NCI-H2081 (cell line): ENCODE results near the gene FBXO31.
"Not testable (repeated sequence)": the region's sequence is repeated elsewhere in the genome, so short reads cannot be mapped to it uniquely, and the experiment has no call there.

Source experiments
- DNase-seq, 2 experiments: peaks; one replicate each; lab custom pipeline; 2025; lab: John Stamatoyannopoulos, UW

Gene FBXO31

DNA sequence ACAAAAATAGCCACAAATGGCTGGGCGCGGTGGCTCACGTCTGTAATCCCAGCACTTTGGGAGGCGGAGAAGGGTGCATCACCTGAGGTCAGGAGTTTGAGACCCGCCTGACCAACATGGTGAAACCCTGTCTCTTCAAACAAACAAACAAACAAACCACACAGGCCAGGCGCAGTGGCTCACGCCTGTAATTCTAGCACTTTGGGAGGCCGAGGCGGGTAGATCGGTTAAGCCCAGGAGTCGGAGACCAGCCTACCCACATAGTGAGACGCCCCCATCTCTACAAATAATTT lies 1.2 kb upstream of the FBXO31 start:
- DNase-seq = not testable (repeated sequence)

DNA sequence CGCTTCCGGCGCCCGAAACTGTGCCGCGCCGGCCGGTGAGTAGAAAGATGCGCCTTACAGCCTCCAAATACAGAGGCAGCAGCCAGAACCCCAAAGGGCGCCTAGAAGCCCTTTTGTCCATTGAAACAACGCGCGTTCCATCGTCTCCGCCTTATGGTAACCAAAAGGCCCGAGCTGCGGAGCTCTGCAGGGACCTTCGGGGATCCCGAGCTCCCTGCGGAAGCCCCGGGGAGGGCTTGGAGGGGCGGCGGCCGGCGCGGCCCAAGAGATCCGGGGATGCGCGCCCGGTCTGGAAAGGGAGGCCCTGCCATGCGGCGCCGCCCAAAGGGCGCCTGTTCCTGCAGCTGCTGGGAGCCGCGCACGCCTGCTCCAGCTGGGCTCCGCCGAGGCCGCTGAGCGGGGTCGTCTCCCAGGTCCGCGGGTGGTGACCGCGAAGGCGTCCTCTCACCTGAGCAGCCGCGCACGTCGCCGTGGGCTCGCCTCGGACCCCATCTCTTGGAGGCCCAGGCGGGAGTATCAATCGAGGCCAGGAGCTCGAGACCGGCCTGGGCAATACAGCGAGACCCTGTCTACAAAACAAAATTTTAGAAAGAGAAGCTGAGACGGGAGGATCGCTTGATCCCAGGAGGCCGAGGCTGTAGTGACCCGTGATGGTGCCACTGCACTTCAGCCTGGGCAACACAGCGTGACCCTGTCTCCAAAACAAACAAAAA lies 742 bp upstream of the FBXO31 start:
- DNase-seq = peak; percentile 52 to 74

- DNase-seq = no peak
Measured at GRCh38 chr16:87382023-87382785, 1.4 kb downstream of the FBXO31 start.

- no peak for DNase-seq
Measured at GRCh38 chr16:87380881-87381280, 2.7 kb downstream of the FBXO31 start.

GRCh38 chr16:87380403-87380802 lies 3.2 kb downstream of the FBXO31 start:
- DNase-seq = no peak

DNA sequence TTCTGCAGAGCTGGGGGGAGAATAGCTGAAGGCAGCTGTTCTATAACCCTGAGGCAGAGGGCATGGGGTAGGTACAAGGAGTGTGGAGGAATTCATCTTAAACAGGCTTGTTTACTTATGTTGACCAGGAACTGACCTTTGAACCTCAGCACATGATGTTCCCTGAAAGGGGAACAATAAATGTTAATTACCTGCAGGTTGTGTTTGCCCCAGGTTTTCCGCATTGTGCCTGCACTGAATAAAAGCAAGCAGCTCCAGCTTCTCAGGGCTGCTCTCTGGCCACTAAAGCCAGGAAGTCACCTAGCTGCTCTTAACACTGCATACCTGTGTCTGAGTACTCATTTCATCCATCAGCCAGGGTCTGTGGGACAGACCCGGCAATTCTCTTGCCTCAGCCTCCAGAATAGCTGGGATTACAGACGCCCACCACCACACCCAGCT lies 4.2 kb downstream of the FBXO31 start:
- not testable (repeated sequence) for DNase-seq

- DNase-seq = no peak
Measured at GRCh38 chr16:87376660-87377059, 6.9 kb downstream of the FBXO31 start.

DNA sequence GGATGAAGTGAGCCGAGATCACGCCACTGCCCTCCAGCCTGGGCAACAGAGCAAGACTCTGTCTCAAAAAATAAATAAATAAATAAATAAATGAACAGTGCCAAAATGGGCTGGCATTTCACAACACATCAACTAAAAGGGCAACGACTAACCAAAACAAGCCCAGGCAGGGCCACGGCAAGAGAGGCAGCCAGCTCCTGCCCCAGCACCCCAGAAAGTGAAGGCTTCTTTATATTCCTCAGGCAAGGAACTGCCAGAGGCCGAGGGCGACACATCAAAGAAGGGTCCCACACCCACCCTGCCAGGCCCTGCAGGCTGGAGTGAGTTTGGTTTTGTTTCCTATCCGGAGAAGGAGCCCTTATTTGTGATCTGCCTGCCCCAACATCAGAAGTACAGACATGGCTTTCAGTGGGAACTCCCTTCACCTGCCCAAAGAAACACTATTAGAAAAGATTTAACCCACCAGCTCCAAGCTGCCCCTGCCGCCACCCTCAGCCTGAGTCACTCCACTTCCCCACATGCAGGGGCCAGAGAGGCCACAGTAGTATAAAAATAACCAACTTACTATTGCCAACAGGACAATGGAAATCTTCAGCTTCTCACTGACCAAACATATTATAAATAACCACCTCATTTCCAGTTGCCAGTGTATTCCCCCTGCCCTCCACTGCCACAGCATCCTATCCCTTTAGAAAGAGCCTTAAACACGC lies 8.0 kb downstream of the FBXO31 start:
- DNase-seq = no peak

- no peak for DNase-seq
Measured at GRCh38 chr16:87374313-87374712, 9.3 kb downstream of the FBXO31 start.

- no peak for DNase-seq
Measured at GRCh38 chr16:87372305-87372704, 11.3 kb downstream of the FBXO31 start.

DNA sequence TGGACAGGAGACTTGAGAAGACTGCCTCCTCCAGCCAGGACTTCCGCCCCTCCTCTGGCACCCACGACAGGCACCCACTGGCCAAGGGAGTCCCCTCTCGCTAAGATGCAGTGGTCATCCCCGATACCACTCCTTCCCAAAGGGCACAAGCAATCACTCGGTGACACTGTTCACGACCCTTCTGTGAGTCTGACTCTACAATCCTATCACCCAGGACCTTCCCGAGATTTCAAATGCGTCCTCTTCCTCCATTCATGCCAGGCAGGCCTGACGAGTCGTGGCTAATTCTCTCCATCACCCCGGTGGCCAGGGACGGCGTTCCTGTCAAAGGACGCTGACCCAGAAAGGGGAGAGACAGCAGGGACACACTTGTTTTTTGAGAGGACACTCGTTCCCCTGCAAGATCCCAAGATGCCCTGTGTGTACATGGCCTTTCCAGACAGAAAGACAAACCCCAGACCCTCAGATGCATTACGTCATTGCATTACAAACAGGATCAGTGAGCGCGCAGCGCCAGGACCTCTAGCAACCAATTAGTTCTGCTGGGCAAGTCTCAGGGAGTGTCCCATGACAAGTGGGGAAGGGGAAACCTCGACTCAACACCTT lies 12.2 kb downstream of the FBXO31 start:
- no peak for DNase-seq

- no peak for DNase-seq
Measured at GRCh38 chr16:87369796-87370719, 13.5 kb downstream of the FBXO31 start.

GRCh38 chr16:87369117-87369765 lies 14.3 kb downstream of the FBXO31 start:
- no peak for DNase-seq

DNA sequence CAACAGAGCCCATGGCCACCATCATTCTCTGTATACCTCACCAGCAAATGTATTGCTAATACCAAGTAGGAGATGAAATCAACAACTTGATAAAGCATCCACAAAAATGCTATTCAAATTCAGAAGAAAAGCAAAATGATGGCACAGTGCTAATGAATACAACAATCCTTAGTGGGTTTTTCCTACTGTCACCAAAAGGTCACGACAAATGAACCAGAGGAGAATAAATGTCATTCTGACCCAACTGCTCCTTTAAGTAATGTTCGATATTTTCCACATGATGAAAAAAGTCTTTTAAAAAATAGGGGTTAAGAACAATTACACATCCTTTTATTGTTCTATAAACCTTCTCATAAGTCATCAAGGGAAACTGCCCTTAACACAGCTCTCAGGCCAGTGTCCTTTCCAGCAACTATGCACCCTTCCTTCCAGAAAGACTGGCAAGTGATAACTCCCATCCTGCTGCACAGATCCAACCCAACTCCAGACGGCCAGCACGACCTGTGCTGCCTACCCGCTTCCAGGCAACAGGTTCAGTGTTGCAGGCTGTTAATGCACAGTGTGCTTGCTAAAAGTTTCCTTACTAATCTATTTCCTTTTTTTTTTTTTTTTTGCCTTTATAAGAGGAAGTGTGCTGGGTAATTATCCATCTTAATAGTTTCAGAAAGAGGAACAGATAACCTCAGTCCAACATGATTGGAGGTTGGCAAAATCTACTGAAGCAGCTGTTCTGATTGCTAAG lies 15.4 kb downstream of the FBXO31 start:
- DNase-seq = no peak

GRCh38 chr16:87367529-87367928 lies 16.0 kb downstream of the FBXO31 start:
- DNase-seq = no peak

DNA sequence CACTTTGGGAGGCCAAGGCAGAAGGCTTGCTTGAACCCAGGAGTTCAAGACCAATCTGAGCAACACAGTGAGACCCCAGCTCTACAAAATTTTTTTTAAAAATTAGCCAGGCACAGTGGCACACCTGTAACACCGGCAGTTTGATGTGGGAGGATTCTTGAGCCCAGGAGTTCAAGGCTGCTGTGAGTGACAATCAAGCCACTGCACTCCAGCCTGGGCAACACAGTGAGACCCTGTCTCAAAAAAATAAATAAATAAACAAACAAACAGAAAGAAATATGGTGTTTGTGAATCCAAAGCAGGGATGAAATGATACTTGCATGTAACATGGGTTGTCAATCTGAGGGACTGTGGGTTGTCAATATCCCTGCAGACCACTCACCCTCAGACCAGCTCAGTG lies 16.6 kb downstream of the FBXO31 start:
- DNase-seq = no peak

- DNase-seq = no peak
Measured at GRCh38 chr16:87366288-87366687, 17.3 kb downstream of the FBXO31 start.

GRCh38 chr16:87365021-87365713 lies 18.4 kb downstream of the FBXO31 start:
- DNase-seq = no peak

GRCh38 chr16:87363771-87364455 lies 19.7 kb downstream of the FBXO31 start:
- no peak for DNase-seq
